Thyroid gland (tissue), 4 donors: Measurements from ENCODE around the gene FAM24B. TPM values are rescaled to one million over a fixed set of nuclear protein-coding genes. Genes with fewer than 3 reads are reported as not detected.

Source experiments
- DNase-seq, 2 donors: peaks; one replicate each; pipeline ENCODE4 v3.0.0-alpha.2; 2019
- H3K27ac ChIP-seq, 3 donors: fragments of 200-600 bp; sonication (generic); 1 replicate in 2 of 3; 2 replicates in 1 of 3; pipeline ENCODE4 v1.5.1; 2016 to 2019; ENCODE audit warnings: mild to moderate bottlenecking in 1 of 3, moderate library complexity in 1 of 3
- H3K27me3 ChIP-seq: fragments of 200-600 bp; sonication (generic); one replicate; pipeline ENCODE4 v1.5.1; 2019
- H3K36me3 ChIP-seq, 2 donors: fragments of 200-600 bp; sonication (generic); one replicate each; pipeline ENCODE4 v1.5.1; 2016 to 2019
- H3K4me1 ChIP-seq, 2 donors: fragments of 200-600 bp; sonication (generic); one replicate each; pipeline ENCODE4 v1.5.1; 2017 to 2019
- H3K4me3 ChIP-seq, 3 donors: fragments of 200-600 bp; sonication (generic); replicated peaks in 1 of 3; 1 replicate in 2 of 3; 2 replicates in 1 of 3; pipeline ENCODE4 v1.5.1; 2016; ENCODE audit warnings: mild to moderate bottlenecking in 1 of 3
- H3K9me3 ChIP-seq: fragments of 200-600 bp; sonication (generic); one replicate; pipeline ENCODE4 v1.5.1; 2017
- POLR2A ChIP-seq, 2 donors: fragments of 450-650 bp; IDR thresholded peaks; one replicate each; pipeline ENCODE4 v1.6.1; 2017; ENCODE audit warnings: antibody characterized with exemption in 2 of 2, mild to moderate bottlenecking in 2 of 2, moderate library complexity in 1 of 2
- WGBS, 2 donors: methylation state at CpG; one replicate each; pipeline ENCODE4 v1.1.5; 2017; 5-methylcytosine and 5-hydroxymethylcytosine counted together
- intact Hi-C: fragments of 100-400 bp; cut with DNase I; formaldehyde crosslinking; loops from one replicate; pipeline ENCODE4 v1.15.1; 2023
- total RNA-seq, 4 donors: library from RNA; depleted of rRNA; stranded (reverse); fragments of >200 nt; gene quantifications; one replicate each; pipeline ENCODE4 v1.2.3, GENCODE V29; 2016
- TF ChIP-seq, protein P1 (sequence below), 6 experiments: fragments of 200-600 bp in 3 of 6; fragments of 450-650 bp in 3 of 6; sonication (generic) in 3 of 6; IDR thresholded peaks; one replicate each; pipeline ENCODE4 v1.5.1; 2016 to 2019; ENCODE audit warnings: antibody characterized with exemption in 6 of 6, mild to moderate bottlenecking in 2 of 6, inconsistent platforms in 1 of 6, moderate library complexity in 1 of 6

FAM24B gene
- total RNA-seq, 4 donors from 2014 or later = 1.4 to 2.1 TPM; not detected in 2

DNA sequence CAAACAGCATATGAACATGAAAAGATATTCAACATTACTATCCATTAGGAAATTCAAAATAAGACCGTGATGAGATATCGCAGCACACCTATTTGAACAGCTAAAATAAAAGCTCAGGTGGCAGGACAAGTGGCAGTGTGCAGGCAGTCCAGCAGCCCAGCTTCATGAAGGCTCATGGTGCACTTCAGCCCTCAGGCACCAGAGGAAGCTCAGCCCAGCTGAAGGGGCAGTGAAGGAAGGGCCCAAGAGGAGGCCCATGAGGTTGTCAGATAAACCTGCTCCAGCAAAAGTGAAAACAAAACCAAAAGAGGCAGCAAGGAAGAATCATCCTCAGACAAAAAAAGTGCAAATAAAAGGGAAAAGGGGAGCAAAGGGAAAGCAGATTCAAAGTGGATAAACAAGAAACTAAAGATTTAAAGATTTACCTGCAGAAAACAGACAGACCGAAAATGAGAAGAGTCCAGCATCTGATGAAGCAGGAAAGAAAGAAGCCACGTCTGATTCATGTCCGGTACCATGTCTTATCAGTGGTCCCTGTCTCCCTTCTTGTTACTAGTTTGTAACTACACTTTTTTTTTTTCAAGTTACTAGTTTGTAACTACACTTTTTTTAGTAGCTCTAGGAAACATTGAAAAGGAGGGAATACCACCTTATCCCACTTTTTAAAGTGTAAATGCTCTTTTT lies 15.0 kb upstream of the FAM24B start:
- H3K27ac ChIP-seq = no peak overlapping the region
- no peak overlapping the region for H3K4me3 ChIP-seq
- 87 to 89% methylated on average over 5 of the region's 5 CpGs for WGBS, 2 donors
- no peak for TF ChIP-seq POLR2A (IDR thresholded peaks at IDR 0.05)
- TF ChIP-seq, protein P1, sequence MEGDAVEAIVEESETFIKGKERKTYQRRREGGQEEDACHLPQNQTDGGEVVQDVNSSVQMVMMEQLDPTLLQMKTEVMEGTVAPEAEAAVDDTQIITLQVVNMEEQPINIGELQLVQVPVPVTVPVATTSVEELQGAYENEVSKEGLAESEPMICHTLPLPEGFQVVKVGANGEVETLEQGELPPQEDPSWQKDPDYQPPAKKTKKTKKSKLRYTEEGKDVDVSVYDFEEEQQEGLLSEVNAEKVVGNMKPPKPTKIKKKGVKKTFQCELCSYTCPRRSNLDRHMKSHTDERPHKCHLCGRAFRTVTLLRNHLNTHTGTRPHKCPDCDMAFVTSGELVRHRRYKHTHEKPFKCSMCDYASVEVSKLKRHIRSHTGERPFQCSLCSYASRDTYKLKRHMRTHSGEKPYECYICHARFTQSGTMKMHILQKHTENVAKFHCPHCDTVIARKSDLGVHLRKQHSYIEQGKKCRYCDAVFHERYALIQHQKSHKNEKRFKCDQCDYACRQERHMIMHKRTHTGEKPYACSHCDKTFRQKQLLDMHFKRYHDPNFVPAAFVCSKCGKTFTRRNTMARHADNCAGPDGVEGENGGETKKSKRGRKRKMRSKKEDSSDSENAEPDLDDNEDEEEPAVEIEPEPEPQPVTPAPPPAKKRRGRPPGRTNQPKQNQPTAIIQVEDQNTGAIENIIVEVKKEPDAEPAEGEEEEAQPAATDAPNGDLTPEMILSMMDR (IDR thresholded peaks at IDR 0.05) = no peak
- no peaks in the 10 kb centered on the region for H3K4me1 ChIP-seq
- H3K9me3 ChIP-seq = no peaks in the 10 kb centered on the region
- DNase-seq = no peak
- no peaks in the 10 kb centered on the region for H3K36me3 ChIP-seq
- H3K27me3 ChIP-seq = no peaks in the 10 kb centered on the region
- intact Hi-C loops = no loop called here

DNA sequence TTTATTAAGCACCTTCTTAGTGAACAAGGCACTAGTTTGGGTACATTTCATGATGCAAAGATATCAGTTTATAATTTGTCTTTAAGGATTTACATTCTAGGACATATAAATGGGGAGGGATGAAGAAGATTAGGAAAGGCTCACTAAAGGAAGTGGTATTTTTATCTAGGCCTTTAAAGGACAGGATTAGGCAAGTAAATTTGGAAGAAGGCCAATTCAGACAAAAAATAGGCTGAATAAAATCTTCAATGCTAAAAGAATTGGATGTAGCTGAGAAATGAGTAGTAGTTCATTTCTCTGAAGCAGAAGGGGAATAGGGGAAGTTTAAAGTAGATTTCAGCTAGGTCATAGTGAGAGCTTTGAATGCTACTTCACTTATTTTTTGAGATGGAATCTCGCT lies 4.8 kb upstream of the FAM24B start:
- peaks cover 6 to 8% of the 10 kb centered on the region in 2 donors for H3K4me1 ChIP-seq
- no peaks in the 10 kb centered on the region for H3K9me3 ChIP-seq
- intact Hi-C loops = no loop called here
- 100% methylated on average over 1 of the region's 1 CpG for WGBS, 2 donors
- no peaks in the 10 kb centered on the region for H3K36me3 ChIP-seq
- no peak overlapping the region for H3K27ac ChIP-seq
- H3K27me3 ChIP-seq = no peaks in the 10 kb centered on the region
- no peak for TF ChIP-seq POLR2A (IDR thresholded peaks at IDR 0.05)
- TF ChIP-seq, protein P1 (IDR thresholded peaks at IDR 0.05) = no peak
- no peak for DNase-seq
- H3K4me3 ChIP-seq = no peak overlapping the region

DNA sequence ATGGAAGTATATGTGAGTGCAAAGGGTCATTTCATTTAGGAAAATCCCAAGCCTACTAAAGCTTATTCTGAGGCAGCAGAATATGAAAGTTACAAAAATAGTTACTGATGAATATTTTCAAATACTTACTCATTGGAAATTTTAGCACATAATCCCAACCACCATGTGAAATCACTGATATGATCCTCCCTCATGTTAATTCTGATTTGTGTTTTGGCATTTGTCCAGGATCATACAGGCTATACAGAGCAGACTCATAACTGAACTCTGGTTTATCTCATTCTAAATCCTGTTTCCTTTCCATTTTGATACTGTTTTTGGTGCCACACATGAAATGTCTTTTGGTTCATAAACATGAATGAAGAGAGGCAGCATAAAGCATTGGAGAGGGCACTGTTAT lies 3.4 kb upstream of the FAM24B start:
- no peak for DNase-seq
- intact Hi-C loops = no loop called here
- H3K4me1 ChIP-seq = peaks cover 6 to 15% of the 10 kb centered on the region in 2 donors

DNA sequence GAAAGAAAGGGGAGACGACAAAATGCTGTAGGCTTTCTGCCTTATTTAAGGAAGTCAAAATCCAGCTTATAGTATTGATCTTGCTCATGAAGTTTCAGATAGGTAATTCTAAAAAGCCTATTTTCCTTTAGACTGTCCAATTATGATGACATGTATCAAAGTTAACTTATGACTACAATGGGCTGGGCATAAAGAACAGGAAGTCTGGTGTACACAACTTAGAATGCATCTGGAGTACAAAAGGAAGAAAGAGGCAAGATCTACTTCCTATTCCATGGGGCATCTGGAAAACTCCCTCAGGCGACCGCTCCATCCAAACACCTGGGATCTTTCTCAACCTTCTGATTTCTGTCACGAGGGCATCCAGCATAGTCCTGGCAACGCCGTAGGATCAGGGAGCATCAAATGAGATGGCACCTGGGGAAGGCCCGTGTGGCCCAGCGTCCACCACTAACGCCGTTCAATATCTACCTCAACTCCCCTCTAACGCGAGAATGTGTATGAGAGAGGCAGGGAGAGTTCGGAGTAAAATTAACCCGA lies 512 bp downstream of the FAM24B start:
- Histone ChIP-seq H3K4me3 (peak overlapping the region in 2 of 3 donors; percentile 29 to 48), H3K27ac (peak overlapping the region in 1 of 3 donors; percentile 21)

More for the DNA sequence above, 3.4 kb upstream of the FAM24B start:
- no peak overlapping the region for H3K4me3 ChIP-seq
- no peaks in the 10 kb centered on the region for H3K36me3 ChIP-seq
- TF ChIP-seq POLR2A (IDR thresholded peaks at IDR 0.05) = no peak
- TF ChIP-seq, protein P1 (IDR thresholded peaks at IDR 0.05) = no peak
- no peaks in the 10 kb centered on the region for H3K9me3 ChIP-seq
- no peak overlapping the region for H3K27ac ChIP-seq
- no peaks in the 10 kb centered on the region for H3K27me3 ChIP-seq

DNA sequence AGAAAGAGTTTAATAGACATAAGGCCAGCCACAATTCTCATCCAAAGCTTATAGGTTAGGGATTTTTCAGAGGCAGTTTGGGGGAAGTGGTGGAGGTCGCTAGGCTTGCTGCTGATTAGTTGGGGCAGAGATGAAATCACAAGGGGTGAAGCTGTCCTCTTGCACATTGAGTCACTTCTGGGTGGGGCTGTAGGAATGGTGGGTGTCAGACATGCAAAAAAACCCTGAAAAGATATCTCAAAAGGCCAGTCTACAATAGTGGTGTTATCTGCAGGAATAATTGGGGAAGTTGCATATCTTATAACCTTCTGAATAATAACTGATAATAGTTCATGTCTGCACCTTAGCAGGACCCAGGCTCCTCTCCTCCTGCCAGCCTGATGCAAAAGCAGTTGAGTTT lies 2.1 kb downstream of the FAM24B start:
- intact Hi-C loops = no loop called here
- TF ChIP-seq POLR2A (IDR thresholded peaks at IDR 0.05) = no peak
- TF ChIP-seq, protein P1 (IDR thresholded peaks at IDR 0.05) = no peak
- Histone ChIP-seq H3K27me3 (no peaks in the 10 kb centered on the region), H3K9me3 (no peaks in the 10 kb centered on the region), H3K4me1 (peaks cover 6 to 15% of the 10 kb centered on the region in 2 donors), H3K27ac (no peak overlapping the region), H3K4me3 (no peak overlapping the region), H3K36me3 (no peaks in the 10 kb centered on the region)
- 81 to 86% methylated on average over 1 of the region's 1 CpG for WGBS, 2 donors
- DNase-seq = no peak

More for the DNA sequence above, 512 bp downstream of the FAM24B start:
- no peak for DNase-seq
- H3K4me1 ChIP-seq = peaks cover 6 to 15% of the 10 kb centered on the region in 2 donors
- no peaks in the 10 kb centered on the region for H3K27me3 ChIP-seq
- H3K9me3 ChIP-seq = no peaks in the 10 kb centered on the region
- H3K36me3 ChIP-seq = no peaks in the 10 kb centered on the region
- TF ChIP-seq, protein P1 (IDR thresholded peaks at IDR 0.05) = no peak
- TF ChIP-seq POLR2A (IDR thresholded peaks at IDR 0.05) = no peak
- intact Hi-C loops = no loop called here
- 63 to 65% methylated on average over 14 of the region's 14 CpGs for WGBS, 2 donors
